CD4-positive, alpha-beta T cell treated with Interferon alpha-2 for 1 hour (primary cell): ENCODE data around the gene BCL2L12.
"Not testable (repeated sequence)": the region's sequence is repeated elsewhere in the genome, so short reads cannot be mapped to it uniquely, and the experiment has no call there.

ENCODE experiments used
- DNase-seq, 2 donors: peaks; one replicate each; pipeline ENCODE4 v3.0.0-alpha.2; 2020 to 2022

The BCL2L12 gene

DNA sequence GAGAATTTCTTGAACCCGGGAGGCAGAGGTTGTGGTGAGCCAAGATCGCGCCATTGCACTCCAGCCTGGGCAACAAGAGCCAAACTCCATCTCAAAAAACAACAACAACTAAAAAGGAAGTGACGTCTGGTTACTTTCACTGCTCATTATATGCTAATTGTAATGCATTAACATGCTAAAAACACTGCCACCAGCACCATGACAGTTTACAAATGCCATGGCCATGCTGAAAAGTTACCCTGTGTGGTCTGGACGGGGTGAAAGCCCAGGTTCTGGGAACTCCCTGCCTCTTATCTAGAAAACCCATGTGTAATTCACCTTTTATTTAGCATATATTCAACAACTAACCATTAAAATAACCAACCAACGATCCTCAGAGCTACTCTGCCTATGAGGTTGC lies 53.3 kb downstream of the BCL2L12 start:
- DNase-seq = no peak

DNA sequence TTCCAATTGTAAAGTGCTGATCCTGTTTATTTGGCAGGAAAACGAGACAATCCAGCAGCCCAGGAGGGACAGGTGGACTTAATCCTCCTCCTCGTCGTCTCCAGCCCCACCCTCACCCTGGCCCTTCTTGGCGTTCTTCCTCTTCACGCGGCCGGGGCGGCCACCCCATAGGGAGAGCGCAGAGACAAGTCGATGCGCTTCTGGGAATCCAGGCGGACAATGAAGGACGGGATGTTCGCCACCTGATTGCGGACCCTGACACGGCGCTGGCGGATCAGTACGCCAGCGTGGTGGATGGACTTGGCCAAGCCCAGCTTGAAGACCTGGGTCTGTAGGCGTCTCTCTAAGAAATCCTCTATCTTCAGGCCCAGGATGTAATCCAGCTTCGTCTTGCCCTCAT lies 53.7 kb downstream of the BCL2L12 start:
- DNase-seq = not testable (repeated sequence)
